ENCODE results near the gene NLRP9.

Gene NLRP9

GRCh38 chr19:55672418-55672817, 65.8 kb downstream of the NLRP9 start:
- no peak overlapping the region for H3K4me2 ChIP-seq (ENCODE audit: low read length)
- H3K79me2 ChIP-seq (ENCODE audit: low read length), result peaks cover 91% of the 10 kb centered on the region
- no peaks in the 10 kb centered on the region for H3K27me3 ChIP-seq (ENCODE audit: low read depth, low read length)
- H3K4me3 ChIP-seq (ENCODE audit: low read length), result no peak overlapping the region
- TF ChIP-seq CTCF (IDR thresholded peaks at IDR 0.05; ENCODE audit: low read depth, low read length) (no peak), EZH2phosphoT487 (IDR thresholded peaks at IDR 0.05; ENCODE audit: low read depth) (no peak)
- H3K27ac ChIP-seq (ENCODE audit: low read length), result no peak overlapping the region
- peaks cover 54% of the 10 kb centered on the region for H4K20me1 ChIP-seq (ENCODE audit: insufficient read depth, low read length)
- no peaks in the 10 kb centered on the region for H3K9me3 ChIP-seq (ENCODE audit: insufficient read depth, low read length)
- no peak overlapping the region for H2AFZ ChIP-seq (ENCODE audit: low read depth, low read length)
- H3K36me3 ChIP-seq (replicated peaks; ENCODE audit: low read depth, low read length), result peaks cover 37% of the 10 kb centered on the region
- no peak overlapping the region for H3K9ac ChIP-seq (ENCODE audit: low read length)
- H3K4me1 ChIP-seq (ENCODE audit: low read length), result peaks cover 24% of the 10 kb centered on the region

- peaks cover 52% of the 10 kb centered on the region for H3K36me3 ChIP-seq (replicated peaks; ENCODE audit: low read depth, low read length)
- peaks cover 68% of the 10 kb centered on the region for H4K20me1 ChIP-seq (ENCODE audit: insufficient read depth, low read length)
- no peak overlapping the region for H3K27ac ChIP-seq (ENCODE audit: low read length)
Measured at GRCh38 chr19:55671054-55671378, 67.2 kb downstream of the NLRP9 start.

GRCh38 chr19:55670280-55671053, 67.7 kb downstream of the NLRP9 start:
- H3K9ac ChIP-seq (ENCODE audit: low read length), result no peak overlapping the region

More at GRCh38 chr19:55671054-55671378, 67.2 kb downstream of the NLRP9 start:
- no peaks in the 10 kb centered on the region for H3K9me3 ChIP-seq (ENCODE audit: insufficient read depth, low read length)
- no peak overlapping the region for H2AFZ ChIP-seq (ENCODE audit: low read depth, low read length)
- no peak overlapping the region for H3K9ac ChIP-seq (ENCODE audit: low read length)
- H3K4me2 ChIP-seq (ENCODE audit: low read length), result no peak overlapping the region
- no peaks in the 10 kb centered on the region for H3K27me3 ChIP-seq (ENCODE audit: low read depth, low read length)
- H3K4me3 ChIP-seq (ENCODE audit: low read length), result no peak overlapping the region
- TF ChIP-seq EZH2phosphoT487 (IDR thresholded peaks at IDR 0.05; ENCODE audit: low read depth), result no peak
- TF ChIP-seq CTCF (IDR thresholded peaks at IDR 0.05; ENCODE audit: low read depth, low read length), result no peak
- peaks cover 11% of the 10 kb centered on the region for H3K4me1 ChIP-seq (ENCODE audit: low read length)
- H3K79me2 ChIP-seq (ENCODE audit: low read length), result peaks cover 91% of the 10 kb centered on the region

More at GRCh38 chr19:55670280-55671053, 67.7 kb downstream of the NLRP9 start:
- Histone ChIP-seq H3K4me1 (ENCODE audit: low read length) (peaks cover 11% of the 10 kb centered on the region), H2AFZ (ENCODE audit: low read depth, low read length) (no peak overlapping the region), H3K4me3 (ENCODE audit: low read length) (no peak overlapping the region), H3K79me2 (ENCODE audit: low read length) (peaks cover 91% of the 10 kb centered on the region), H3K36me3 (replicated peaks; ENCODE audit: low read depth, low read length) (peaks cover 51% of the 10 kb centered on the region), H3K27ac (ENCODE audit: low read length) (no peak overlapping the region), H3K4me2 (ENCODE audit: low read length) (no peak overlapping the region), H3K9me3 (ENCODE audit: insufficient read depth, low read length) (no peaks in the 10 kb centered on the region), H4K20me1 (ENCODE audit: insufficient read depth, low read length) (peaks cover 71% of the 10 kb centered on the region), H3K27me3 (ENCODE audit: low read depth, low read length) (no peaks in the 10 kb centered on the region)
- no peak for TF ChIP-seq CTCF (IDR thresholded peaks at IDR 0.05; ENCODE audit: low read depth, low read length)
